Activated CD4-positive, alpha-beta T cell treated with anti-CD3 and anti-CD28 coated beads for 24 hours (primary cell): ENCODE measurements around the gene AQP1.

Experiments used
- DNase-seq, 2 donors: peaks; one replicate each; pipeline ENCODE4 v3.0.0-alpha.2; 2020; ENCODE audit warnings: low read depth in 2 of 2

Gene AQP1

GRCh38 chr7:30921540-30922401, 10.1 kb downstream of the AQP1 start:
- DNase-seq: no peak

GRCh38 chr7:30922596-30922995, 10.9 kb downstream of the AQP1 start:
- DNase-seq: no peak

GRCh38 chr7:30923009-30923773, 11.5 kb downstream of the AQP1 start:
- no peak for DNase-seq

- no peak for DNase-seq
Measured at GRCh38 chr7:30923774-30924413, 12.2 kb downstream of the AQP1 start.

DNA sequence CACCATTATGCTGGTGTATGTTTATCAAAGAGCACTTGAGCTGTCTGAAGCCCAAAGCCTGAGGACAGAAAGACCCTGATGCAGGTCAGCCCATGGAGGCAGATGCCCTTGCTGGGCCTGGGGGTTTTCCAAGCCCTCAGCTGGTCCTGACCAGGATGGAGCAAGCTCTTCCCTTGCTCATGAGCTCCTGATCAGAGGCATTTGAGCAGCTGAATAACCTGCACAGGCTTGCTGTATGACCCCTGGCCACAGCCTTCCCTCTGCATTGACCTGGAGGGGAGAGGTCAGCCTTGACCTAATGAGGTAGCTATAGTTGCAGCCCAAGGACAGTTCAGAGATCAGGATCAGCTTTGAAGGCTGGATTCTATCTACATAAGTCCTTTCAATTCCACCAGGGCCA, 13.0 kb downstream of the AQP1 start:
- DNase-seq: no peak

- no peak for DNase-seq
Measured at GRCh38 chr7:30925117-30925516, 13.5 kb downstream of the AQP1 start.

DNA sequence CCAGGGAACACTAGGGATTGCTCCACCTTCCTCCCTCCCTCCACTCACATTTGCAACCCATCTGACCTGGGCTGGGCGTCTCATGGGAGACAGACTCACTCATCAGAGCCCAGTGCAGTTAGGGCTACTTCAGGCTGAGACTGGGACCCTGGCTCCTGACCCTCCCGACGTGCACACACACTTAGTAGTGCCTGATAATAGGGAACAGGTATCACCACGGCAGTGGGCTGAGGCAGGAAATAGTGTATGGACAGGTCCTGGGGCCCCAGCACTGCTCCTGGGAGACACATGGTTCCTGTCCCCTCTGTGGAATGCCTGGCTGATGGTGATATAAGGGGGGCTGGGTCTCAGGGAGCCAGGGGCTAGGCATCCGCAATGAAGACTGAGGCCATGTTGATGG, 14.3 kb downstream of the AQP1 start:
- no peak for DNase-seq

DNA sequence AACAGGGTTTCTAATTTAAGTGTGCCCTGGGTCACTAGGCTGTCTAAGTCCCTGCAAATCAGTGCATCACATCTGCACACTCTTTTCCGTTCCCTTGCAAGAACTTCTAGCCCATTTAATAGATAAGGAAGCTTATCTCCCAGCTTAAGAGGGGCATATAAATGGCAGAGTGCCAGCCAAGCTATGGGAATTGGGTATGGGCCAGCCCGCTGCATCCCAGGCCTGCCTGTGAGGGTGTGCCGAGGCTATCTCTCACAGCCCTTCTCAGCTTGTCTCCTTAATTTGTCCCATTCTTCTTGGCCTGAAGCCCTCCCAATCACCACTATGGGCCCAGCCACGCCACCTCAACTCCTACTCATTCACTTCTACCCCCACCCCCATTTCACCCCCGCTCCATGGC, 14.7 kb downstream of the AQP1 start:
- DNase-seq: no peak

DNA sequence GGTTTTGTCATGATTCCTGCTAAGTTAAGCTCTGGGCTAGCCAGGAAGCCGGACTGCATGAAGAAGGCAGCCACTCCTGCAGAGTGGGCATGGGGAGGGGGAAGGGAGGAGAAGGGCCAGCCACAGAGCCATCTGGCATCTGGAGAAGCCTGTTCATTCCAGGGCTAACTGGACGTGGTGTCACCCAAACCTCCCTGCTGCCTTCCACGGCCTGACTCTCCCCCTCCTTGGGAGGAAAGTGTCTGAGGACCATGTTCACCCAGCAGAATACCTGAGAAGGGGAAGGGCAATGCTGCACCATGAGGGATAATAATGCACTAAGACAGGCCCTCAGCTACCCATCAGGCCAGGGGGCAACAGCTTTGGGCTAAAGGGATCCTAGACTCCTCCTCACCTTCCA, 15.4 kb downstream of the AQP1 start:
- no peak for DNase-seq

- DNase-seq: no peak
Measured at GRCh38 chr7:30927559-30927958, 15.9 kb downstream of the AQP1 start.

GRCh38 chr7:30928254-30928872, 16.7 kb downstream of the AQP1 start:
- no peak for DNase-seq

DNA sequence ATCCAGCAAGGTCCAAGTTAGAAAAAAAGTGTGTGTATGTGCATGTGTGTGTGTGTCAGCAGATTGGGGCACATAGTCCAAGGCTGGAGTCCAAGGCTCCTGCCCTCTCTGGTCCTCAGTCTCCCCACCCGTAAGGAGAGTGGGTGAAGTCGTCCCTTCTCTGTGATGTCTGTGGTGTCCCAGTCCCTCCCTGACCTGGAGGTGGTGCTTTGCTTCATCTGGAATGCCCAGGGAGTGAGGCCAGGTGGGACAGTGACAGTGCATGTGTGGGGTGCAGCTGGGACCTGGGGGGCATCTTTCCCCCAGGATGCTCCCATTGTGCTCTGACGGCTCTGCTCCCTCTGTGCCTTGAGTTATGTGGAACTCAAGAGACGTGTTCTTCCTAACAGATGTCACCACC, 18.0 kb downstream of the AQP1 start:
- no peak for DNase-seq

- DNase-seq: no peak
Measured at GRCh38 chr7:30930621-30931020, 19.0 kb downstream of the AQP1 start.

DNA sequence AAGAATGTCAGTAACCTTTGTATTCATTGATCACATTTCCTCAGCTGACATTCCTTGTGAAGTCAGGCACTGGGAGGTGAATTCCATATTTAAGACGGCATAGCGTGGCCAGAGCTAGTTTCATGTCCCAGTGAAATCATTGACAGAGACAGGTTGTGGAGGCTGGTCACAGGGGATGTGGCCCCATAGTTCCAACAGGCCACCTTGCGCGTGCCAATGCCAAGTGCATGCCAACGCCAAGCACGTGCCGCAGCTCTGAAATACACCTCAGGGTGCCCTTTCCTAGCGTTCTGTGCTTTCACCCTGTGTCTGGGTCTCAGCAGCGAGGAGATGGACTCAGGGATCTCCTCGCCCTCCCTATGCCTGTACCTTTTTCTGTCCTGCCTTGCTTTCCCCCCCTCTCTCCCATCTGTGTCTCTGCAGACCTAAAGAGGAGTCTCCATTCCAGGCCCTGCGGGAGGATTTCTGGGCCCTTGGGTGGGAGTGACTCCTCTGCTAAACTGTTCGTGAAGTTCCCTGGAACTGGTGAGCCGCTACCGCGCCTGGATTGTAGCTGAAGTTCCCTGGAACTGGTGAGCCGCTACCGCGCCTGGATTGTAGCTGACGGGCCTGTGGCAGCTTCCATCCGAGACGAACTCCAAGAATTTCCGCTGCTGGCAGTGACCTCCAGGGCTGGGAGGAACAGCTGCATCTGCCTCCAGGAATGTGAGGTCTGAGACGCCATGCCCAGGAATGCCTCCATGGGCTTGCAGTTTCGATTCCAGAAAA, 19.7 kb downstream of the AQP1 start:
- no peak for DNase-seq

DNA sequence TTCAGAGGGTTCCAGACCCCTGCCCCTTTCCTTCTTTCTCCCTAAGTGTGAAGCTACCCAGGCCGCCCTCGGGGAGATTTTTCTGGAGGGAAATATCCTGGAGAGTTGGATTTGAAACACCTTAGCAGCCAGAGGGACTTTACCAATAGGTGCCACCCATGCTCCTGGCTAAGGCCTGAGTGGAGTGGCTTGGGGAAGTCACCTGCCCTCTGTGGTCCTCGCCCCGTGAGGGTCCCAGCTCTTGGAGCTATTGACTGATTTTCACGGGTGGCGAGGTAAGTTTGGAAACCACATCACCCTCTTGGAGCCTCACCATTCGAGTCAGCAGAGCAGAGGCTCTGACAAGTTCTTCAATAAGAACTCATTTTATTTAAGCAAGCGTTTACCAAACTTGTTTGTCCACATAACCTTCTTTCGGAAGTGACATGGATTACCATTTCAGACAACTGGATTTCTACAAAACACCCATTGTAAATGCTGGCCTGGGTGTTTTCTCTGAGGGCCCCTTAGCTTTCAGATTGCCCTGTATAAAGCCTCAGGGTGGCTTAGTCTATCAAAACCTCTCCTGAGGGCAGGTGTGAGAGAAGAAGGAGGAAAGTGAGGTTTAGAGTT, 20.4 kb downstream of the AQP1 start:
- DNase-seq: no peak

- no peak for DNase-seq
Measured at GRCh38 chr7:30932562-30932961, 20.9 kb downstream of the AQP1 start.

DNA sequence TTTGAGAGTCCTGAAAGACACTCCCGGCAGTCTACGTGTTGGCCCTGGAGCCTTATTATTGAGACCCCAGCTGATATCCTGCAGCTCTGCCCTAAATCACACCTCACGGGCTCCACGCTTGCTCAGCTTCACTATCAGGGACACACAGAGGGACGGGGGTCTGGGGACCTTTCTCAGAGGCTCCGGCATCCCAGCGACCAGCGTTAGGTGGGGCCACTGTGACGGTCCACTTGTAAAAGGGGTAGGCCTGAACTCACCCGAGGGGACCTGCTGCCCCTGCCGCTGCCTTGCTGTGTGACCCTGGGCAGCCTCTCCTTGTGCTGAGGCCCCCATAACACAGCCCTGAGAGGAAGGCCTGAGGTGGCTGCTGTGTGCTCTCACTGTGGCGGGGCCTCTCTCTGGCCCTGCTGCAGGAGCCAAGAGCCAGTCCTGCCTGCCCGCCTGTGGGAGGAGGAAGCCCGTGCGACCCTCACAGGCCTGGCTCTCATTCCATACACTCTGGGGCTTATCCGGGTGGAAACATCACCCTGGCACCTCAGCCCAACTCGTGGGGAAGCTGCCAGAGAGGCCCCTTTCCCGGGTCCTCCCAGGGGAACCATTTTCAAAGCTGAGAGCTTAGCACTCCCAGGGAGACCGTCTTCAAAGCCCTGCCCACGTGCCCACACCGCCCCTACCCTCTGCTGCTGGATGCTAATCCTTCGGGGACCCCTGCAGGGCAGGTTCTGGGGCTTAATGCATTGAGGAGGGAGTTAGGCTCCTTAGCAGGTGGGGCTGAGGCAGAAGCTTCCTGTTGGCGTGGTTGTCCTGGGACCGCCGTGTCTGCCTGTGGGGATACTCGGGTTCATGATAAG, 21.7 kb downstream of the AQP1 start:
- DNase-seq: no peak

GRCh38 chr7:30934225-30934624, 22.6 kb downstream of the AQP1 start:
- DNase-seq: no peak

- DNase-seq: no peak
Measured at GRCh38 chr7:30934732-30935568, 23.3 kb downstream of the AQP1 start.
